NCI-H128 (cell line): Measurements from ENCODE around the gene MACROH2A1.

Source experiments
- DNase-seq: peaks from one replicate; lab custom pipeline; 2025; ENCODE audit not compliant: unreplicated experiment; lab: John Stamatoyannopoulos, UW

Gene MACROH2A1

GRCh38 chr5:135319928-135320606, 79.0 kb downstream of the MACROH2A1 start:
- DNase-seq = no peak

DNA sequence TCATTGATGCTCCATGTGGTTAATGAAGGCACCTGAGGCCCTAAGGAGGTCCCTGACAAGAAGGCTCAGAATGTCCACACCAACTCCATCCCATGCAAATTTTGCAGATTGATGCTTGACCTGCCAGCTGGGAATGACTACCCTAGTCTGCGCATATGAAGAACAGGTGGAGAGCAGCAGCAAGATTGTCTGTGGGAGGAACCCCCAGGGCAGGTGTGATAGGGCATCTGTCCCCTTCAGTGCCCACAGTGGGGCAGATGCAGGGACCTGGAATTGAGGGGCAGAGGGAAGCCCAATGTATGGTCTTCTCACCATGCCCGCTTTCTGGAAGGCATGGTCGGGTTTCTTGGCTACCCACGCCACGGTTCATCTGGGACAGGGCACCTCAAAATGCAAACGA, 79.6 kb downstream of the MACROH2A1 start:
- no peak for DNase-seq

- no peak for DNase-seq
These were observed 80.1 kb downstream of the MACROH2A1 start for GRCh38 chr5:135318924-135319323.

GRCh38 chr5:135318037-135318436, 81.0 kb downstream of the MACROH2A1 start:
- DNase-seq = no peak

DNA sequence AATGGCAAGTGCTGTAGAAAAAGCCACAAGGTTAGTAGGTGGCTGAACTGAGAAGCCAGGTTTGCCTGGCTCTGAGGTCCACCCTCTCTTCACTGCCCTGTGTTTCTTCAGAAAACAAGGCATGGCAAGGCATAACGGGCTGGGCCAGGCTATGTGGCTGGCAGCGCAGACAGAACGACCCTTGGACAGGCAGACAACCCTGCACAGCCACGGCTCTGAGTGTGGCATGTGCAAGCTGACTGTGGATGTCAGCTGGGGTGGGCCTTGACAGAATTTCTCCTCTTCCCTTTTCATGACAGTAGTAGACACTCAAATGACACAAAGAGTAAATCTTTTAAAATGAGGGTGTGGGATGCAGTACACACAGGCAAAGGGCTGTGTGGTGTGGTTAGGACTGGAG, 81.7 kb downstream of the MACROH2A1 start:
- DNase-seq = no peak

DNA sequence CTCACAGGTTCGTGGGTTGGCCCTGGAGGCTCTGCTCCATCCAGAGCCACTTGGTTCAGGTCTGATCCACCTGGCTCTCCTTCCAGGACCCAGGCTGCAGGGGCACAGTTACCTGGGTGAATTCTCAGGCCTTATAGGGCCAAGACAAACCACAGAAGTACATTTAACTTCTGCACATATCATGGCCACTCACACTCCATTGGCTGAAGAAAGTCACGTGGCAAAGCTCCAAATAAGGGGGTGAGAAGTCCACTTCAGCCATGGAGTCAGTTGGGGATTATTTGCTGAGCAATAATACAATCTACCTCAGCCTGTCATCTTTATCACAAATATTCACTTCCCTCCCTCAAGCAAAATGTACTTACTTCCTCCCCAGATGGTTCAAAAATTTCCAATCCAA, 83.6 kb downstream of the MACROH2A1 start:
- no peak for DNase-seq

GRCh38 chr5:135313946-135314345, 85.1 kb downstream of the MACROH2A1 start:
- no peak for DNase-seq

- no peak for DNase-seq
These were observed 85.6 kb downstream of the MACROH2A1 start for GRCh38 chr5:135313405-135313804.

GRCh38 chr5:135312255-135312935, 86.6 kb downstream of the MACROH2A1 start:
- DNase-seq = no peak

DNA sequence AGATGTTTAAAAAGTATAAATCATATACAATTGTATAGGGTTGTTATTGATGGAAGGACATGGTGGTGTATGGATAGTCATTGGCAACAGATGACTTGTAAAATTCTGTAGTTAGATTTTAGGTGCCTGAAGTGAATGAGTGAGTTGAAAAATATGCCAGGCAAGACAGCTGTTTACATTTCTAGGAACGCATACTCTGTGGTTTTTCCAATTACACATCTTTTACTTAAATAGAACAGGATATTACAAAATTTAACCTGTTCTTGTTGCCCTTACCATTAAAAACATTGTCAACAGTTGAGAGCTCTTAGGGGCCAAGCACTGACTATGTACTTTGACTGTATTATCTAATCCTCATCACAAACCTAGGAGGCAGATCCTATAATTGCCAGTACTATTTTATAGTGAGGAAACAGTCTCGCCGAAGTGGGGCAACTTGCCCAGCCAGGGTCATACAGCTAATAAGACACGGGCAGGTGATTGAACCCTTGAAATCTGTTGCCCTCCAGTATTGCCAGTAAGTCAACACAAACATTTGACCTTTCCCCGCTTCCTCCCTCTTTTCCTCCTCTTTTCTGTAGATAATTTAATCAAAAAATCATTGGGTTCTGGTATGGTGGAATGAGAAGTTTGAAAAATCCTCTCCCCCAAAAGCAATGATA, 88.6 kb downstream of the MACROH2A1 start:
- no peak for DNase-seq

DNA sequence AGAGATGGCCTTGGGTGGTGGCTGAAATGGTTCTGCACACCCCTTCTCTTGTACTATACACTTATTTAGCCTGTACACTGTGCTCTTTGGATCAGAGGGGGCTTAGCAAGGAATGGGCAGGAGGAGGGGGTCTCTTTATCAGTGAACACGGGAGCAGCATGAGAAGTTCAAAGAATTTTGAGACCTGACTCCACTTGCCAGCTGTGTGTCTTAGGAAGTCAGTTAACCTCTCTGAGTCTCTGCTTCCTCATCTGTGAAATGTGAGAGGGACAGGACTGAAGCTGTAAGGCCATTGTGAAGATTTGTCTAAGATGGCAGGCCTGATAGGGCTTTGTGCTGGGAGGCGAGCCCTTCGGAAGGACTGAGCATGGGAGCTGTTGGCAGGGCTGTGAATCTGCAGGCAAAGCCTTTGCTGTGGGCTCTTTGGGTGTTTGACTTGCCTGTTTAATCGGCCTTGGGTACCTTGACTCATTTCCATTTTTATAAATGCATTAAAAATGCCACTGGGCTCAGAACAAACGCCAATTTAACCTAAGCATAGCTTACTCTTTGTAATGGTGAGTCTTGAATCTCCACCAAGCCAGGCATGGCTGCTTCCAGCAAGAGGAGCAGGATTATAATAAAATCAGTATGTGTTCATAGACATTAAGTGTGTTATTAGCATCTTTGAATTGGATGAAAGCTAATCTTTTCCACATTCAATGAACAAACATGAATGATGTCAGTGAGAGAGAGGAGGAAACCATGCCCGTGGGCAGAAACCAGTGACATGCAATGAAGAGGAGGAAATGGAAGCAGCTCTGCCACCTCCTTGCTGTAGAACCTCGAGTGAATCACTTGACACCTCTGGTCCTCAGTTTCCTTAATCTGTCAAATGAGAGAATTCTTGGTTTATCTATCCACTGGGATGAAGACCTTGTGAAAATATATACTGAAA, 89.4 kb downstream of the MACROH2A1 start:
- DNase-seq = no peak

GRCh38 chr5:135308752-135309151, 90.3 kb downstream of the MACROH2A1 start:
- no peak for DNase-seq

GRCh38 chr5:135308245-135308644, 90.8 kb downstream of the MACROH2A1 start:
- DNase-seq = no peak

- DNase-seq = no peak
These were observed 91.7 kb downstream of the MACROH2A1 start for GRCh38 chr5:135307143-135307903.

GRCh38 chr5:135306557-135306956, 92.5 kb downstream of the MACROH2A1 start:
- no peak for DNase-seq

- no peak for DNase-seq
These were observed 94.4 kb downstream of the MACROH2A1 start for GRCh38 chr5:135304352-135305221.

GRCh38 chr5:135303582-135304173, 95.4 kb downstream of the MACROH2A1 start:
- no peak for DNase-seq

DNA sequence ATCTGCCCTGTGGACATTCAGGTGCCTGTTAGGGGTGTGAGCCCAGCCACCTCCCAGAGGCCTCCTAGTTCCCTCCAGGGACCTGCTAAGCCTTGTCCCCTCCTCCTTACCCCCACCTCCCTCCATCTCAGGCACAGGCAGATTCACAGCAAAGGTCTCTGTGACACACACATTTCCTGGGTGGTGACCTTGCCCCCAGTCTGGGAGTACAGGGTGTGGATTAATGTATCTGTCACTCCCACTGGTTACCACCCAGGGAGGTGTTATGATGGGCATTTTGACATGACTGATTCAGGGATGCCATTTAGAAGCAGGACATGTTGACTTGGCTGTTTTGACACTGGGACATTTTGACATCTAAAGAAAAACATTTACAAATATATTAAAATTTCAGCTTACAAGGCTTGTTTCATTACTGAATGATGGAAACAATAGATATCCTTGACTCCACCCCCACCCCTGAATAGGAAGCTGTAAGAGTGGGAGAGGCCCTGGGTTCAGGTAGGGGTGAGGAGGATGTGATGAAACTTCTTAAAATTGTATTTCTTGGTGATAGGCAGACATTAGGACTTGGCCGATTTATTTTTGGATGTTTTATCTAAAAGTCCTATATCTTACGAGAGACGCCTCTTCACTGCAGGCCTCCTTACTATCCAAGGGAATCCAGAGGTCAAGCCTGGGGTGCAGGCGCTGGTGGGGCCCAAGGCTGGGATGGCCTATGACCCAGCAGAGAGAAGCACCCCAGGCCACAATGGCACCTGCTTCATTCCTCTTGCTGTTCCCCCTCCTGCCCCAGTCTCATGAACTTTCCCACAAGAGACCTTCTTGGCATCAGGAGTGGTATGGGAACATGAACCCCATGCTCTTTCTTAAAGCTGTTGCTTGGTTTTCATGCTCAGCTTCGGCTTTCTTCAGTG, 101.9 kb downstream of the MACROH2A1 start:
- no peak for DNase-seq
